Hippocampal formation (tissue), 2 donors: ENCODE measurements around the gene KCNJ4.

Source experiments
- DNase-seq, 2 donors: peaks; one replicate each; lab custom pipeline; 2025; lab: John Stamatoyannopoulos, UW

The KCNJ4 gene

GRCh38 chr22:38431266-38432010, 23.6 kb downstream of the KCNJ4 start:
- DNase-seq: no peak

GRCh38 chr22:38429499-38430068, 25.4 kb downstream of the KCNJ4 start:
- no peak for DNase-seq

GRCh38 chr22:38428714-38429113, 26.3 kb downstream of the KCNJ4 start:
- DNase-seq: no peak

GRCh38 chr22:38427940-38428339, 27.1 kb downstream of the KCNJ4 start:
- DNase-seq: no peak

- no peak for DNase-seq
These were observed 27.5 kb downstream of the KCNJ4 start for GRCh38 chr22:38427465-38427864.

GRCh38 chr22:38426628-38427027, 28.4 kb downstream of the KCNJ4 start:
- no peak for DNase-seq

GRCh38 chr22:38424525-38425080, 30.4 kb downstream of the KCNJ4 start:
- DNase-seq: no peak

- DNase-seq: no peak
These were observed 31.2 kb downstream of the KCNJ4 start for GRCh38 chr22:38423512-38424503.

GRCh38 chr22:38422611-38423511, 32.1 kb downstream of the KCNJ4 start:
- no peak for DNase-seq

- no peak for DNase-seq
These were observed 34.3 kb downstream of the KCNJ4 start for GRCh38 chr22:38420734-38421133.

GRCh38 chr22:38419858-38420160, 35.2 kb downstream of the KCNJ4 start:
- no peak for DNase-seq

GRCh38 chr22:38419121-38419857, 35.7 kb downstream of the KCNJ4 start:
- no peak for DNase-seq

GRCh38 chr22:38418589-38418988, 36.4 kb downstream of the KCNJ4 start:
- DNase-seq: no peak

GRCh38 chr22:38417252-38418060, 37.5 kb downstream of the KCNJ4 start:
- no peak for DNase-seq

GRCh38 chr22:38416621-38417251, 38.3 kb downstream of the KCNJ4 start:
- DNase-seq: no peak

- DNase-seq: no peak
These were observed 39.3 kb downstream of the KCNJ4 start for GRCh38 chr22:38415561-38416321.

GRCh38 chr22:38415046-38415445, 40.0 kb downstream of the KCNJ4 start:
- DNase-seq: no peak

GRCh38 chr22:38414009-38414395, 41.0 kb downstream of the KCNJ4 start:
- DNase-seq: no peak
